T-helper 1 cell treated with Interleukin-12 subunit alpha and Interleukin-12 subunit beta and Interleukin-4 antibody, amounts not matched to agents 30 μg/mL and 1 μg/mL, for 36 hours (primary cell): ENCODE measurements around the gene ARHGAP28.
A peak's percentile ranks its signal among the peaks of the same experiment; 100 is the strongest.

ENCODE experiments used
- H3K27ac Mint-ChIP-seq: one replicate; pipeline ENCODE4 v1.8.0; 2021; ENCODE audit warnings: mild to moderate bottlenecking, mixed read lengths
- H3K27me3 Mint-ChIP-seq: one replicate; pipeline ENCODE4 v1.8.0; 2021; ENCODE audit warnings: low read depth, mixed read lengths
- H3K36me3 Mint-ChIP-seq: one replicate; pipeline ENCODE4 v1.8.0; 2021; ENCODE audit warnings: low read depth, mixed read lengths
- H3K4me1 Mint-ChIP-seq: one replicate; pipeline ENCODE4 v1.8.0; 2021; ENCODE audit warnings: low read depth, mixed read lengths
- H3K4me3 Mint-ChIP-seq: one replicate; pipeline ENCODE4 v1.8.0; 2021; ENCODE audit warnings: mild to moderate bottlenecking, moderate library complexity, mixed read lengths
- H3K9me3 Mint-ChIP-seq: one replicate; pipeline ENCODE4 v1.8.0; 2021; ENCODE audit warnings: mixed read lengths

ARHGAP28 gene

GRCh38 chr18:6729247-6730091 is at the start of gene ARHGAP28:
ARHGAP28 (plus strand) TSS chr18:6729716; CDS start chr18:6729822, 106 bp downstream.
- Mint-ChIP-seq H3K27ac (no peak within 1 kb of the TSS), H3K4me1 (peaks cover 2% of the 10 kb centered on the region), H3K27me3 (peaks cover 34% of the 10 kb centered on the region), H3K4me3 (peak within 1 kb of the TSS; percentile 76), H3K36me3 (no peaks in the 10 kb centered on the region), H3K9me3 (no peaks in the 10 kb centered on the region)

- H3K9me3 Mint-ChIP-seq: peaks cover 6% of the 10 kb centered on the region
- no peaks in the 10 kb centered on the region for H3K36me3 Mint-ChIP-seq
- no peaks in the 10 kb centered on the region for H3K4me1 Mint-ChIP-seq
- no peaks in the 10 kb centered on the region for H3K27me3 Mint-ChIP-seq
- no peak overlapping the region for H3K27ac Mint-ChIP-seq
- H3K4me3 Mint-ChIP-seq: no peak overlapping the region
These were observed 48.1 kb upstream of the ARHGAP28 start for GRCh38 chr18:6681331-6681875.

- Mint-ChIP-seq H3K27me3 (no peaks in the 10 kb centered on the region), H3K9me3 (peaks cover 14% of the 10 kb centered on the region), H3K4me1 (no peaks in the 10 kb centered on the region), H3K4me3 (no peak overlapping the region), H3K36me3 (no peaks in the 10 kb centered on the region), H3K27ac (no peak overlapping the region)
These were observed 46.9 kb upstream of the ARHGAP28 start for GRCh38 chr18:6682437-6683111.

GRCh38 chr18:6683112-6683876 is 46.2 kb upstream of the ARHGAP28 start:
- no peaks in the 10 kb centered on the region for H3K27me3 Mint-ChIP-seq
- no peak overlapping the region for H3K27ac Mint-ChIP-seq
- no peak overlapping the region for H3K4me3 Mint-ChIP-seq
- peaks cover 15% of the 10 kb centered on the region for H3K9me3 Mint-ChIP-seq
- no peaks in the 10 kb centered on the region for H3K36me3 Mint-ChIP-seq
- H3K4me1 Mint-ChIP-seq: no peaks in the 10 kb centered on the region

- H3K36me3 Mint-ChIP-seq: no peaks in the 10 kb centered on the region
- no peak overlapping the region for H3K27ac Mint-ChIP-seq
- no peaks in the 10 kb centered on the region for H3K4me1 Mint-ChIP-seq
- H3K27me3 Mint-ChIP-seq: no peaks in the 10 kb centered on the region
- peaks cover 20% of the 10 kb centered on the region for H3K9me3 Mint-ChIP-seq
- no peak overlapping the region for H3K4me3 Mint-ChIP-seq
These were observed 41.8 kb upstream of the ARHGAP28 start for GRCh38 chr18:6687676-6688075.

- H3K9me3 Mint-ChIP-seq: peaks cover 14% of the 10 kb centered on the region
- no peaks in the 10 kb centered on the region for H3K27me3 Mint-ChIP-seq
- H3K27ac Mint-ChIP-seq: no peak overlapping the region
- no peak overlapping the region for H3K4me3 Mint-ChIP-seq
- H3K36me3 Mint-ChIP-seq: no peaks in the 10 kb centered on the region
- H3K4me1 Mint-ChIP-seq: no peaks in the 10 kb centered on the region
These were observed 20.6 kb upstream of the ARHGAP28 start for GRCh38 chr18:6708890-6709289.

GRCh38 chr18:6711467-6711866 is 18.0 kb upstream of the ARHGAP28 start:
- H3K27me3 Mint-ChIP-seq: no peaks in the 10 kb centered on the region
- no peak overlapping the region for H3K4me3 Mint-ChIP-seq
- peaks cover 6% of the 10 kb centered on the region for H3K9me3 Mint-ChIP-seq
- no peaks in the 10 kb centered on the region for H3K36me3 Mint-ChIP-seq
- no peak overlapping the region for H3K27ac Mint-ChIP-seq
- H3K4me1 Mint-ChIP-seq: no peaks in the 10 kb centered on the region

- Mint-ChIP-seq H3K9me3 (peaks cover 6% of the 10 kb centered on the region), H3K36me3 (no peaks in the 10 kb centered on the region), H3K4me1 (no peaks in the 10 kb centered on the region), H3K27me3 (no peaks in the 10 kb centered on the region), H3K4me3 (no peak overlapping the region), H3K27ac (no peak overlapping the region)
These were observed 17.1 kb upstream of the ARHGAP28 start for GRCh38 chr18:6712401-6712800.

- Mint-ChIP-seq H3K27ac (no peak overlapping the region), H3K9me3 (peaks cover 6% of the 10 kb centered on the region), H3K4me1 (no peaks in the 10 kb centered on the region), H3K36me3 (no peaks in the 10 kb centered on the region), H3K4me3 (no peak overlapping the region), H3K27me3 (no peaks in the 10 kb centered on the region)
These were observed 15.5 kb upstream of the ARHGAP28 start for GRCh38 chr18:6714010-6714409.

GRCh38 chr18:6718267-6718666 is 11.2 kb upstream of the ARHGAP28 start:
- H3K4me1 Mint-ChIP-seq: no peaks in the 10 kb centered on the region
- no peak overlapping the region for H3K4me3 Mint-ChIP-seq
- H3K9me3 Mint-ChIP-seq: no peaks in the 10 kb centered on the region
- H3K27me3 Mint-ChIP-seq: no peaks in the 10 kb centered on the region
- no peak overlapping the region for H3K27ac Mint-ChIP-seq
- no peaks in the 10 kb centered on the region for H3K36me3 Mint-ChIP-seq

- no peaks in the 10 kb centered on the region for H3K4me1 Mint-ChIP-seq
- no peaks in the 10 kb centered on the region for H3K9me3 Mint-ChIP-seq
- H3K27ac Mint-ChIP-seq: no peak overlapping the region
- no peak overlapping the region for H3K4me3 Mint-ChIP-seq
- H3K36me3 Mint-ChIP-seq: no peaks in the 10 kb centered on the region
- H3K27me3 Mint-ChIP-seq: no peaks in the 10 kb centered on the region
These were observed 10.2 kb upstream of the ARHGAP28 start for GRCh38 chr18:6719098-6719846.

- Mint-ChIP-seq H3K4me3 (no peak overlapping the region), H3K27me3 (no peaks in the 10 kb centered on the region), H3K36me3 (no peaks in the 10 kb centered on the region), H3K4me1 (no peaks in the 10 kb centered on the region), H3K27ac (no peak overlapping the region), H3K9me3 (no peaks in the 10 kb centered on the region)
These were observed 9.4 kb upstream of the ARHGAP28 start for GRCh38 chr18:6719910-6720683.

GRCh38 chr18:6721755-6722154 is 7.8 kb upstream of the ARHGAP28 start:
- Mint-ChIP-seq H3K27ac (no peak overlapping the region), H3K9me3 (no peaks in the 10 kb centered on the region), H3K4me1 (no peaks in the 10 kb centered on the region), H3K4me3 (no peak overlapping the region), H3K27me3 (peaks cover 3% of the 10 kb centered on the region), H3K36me3 (no peaks in the 10 kb centered on the region)
